SK-N-MC (cell line): ENCODE data around the gene ANXA6.

Experiments used
- DNase-seq: peaks from one replicate; pipeline ENCODE4 v3.0.0-alpha.2; 2011; ENCODE audit warnings: low read depth, low spot score
- H3K27ac ChIP-seq: fragments of 200-600 bp; sonication (generic); 2 replicates; pipeline ENCODE4 v1.5.1; 2016; ENCODE audit warnings: mixed run types
- H3K36me3 ChIP-seq: fragments of 200-600 bp; sonication (generic); 2 replicates; pipeline ENCODE4 v1.6.1; 2017; ENCODE audit warnings: antibody characterized with exemption, low read length, mixed read lengths; ENCODE audit not compliant: insufficient read depth
- H3K4me3 ChIP-seq: fragments of 200-600 bp; sonication (generic); 2 replicates; pipeline ENCODE4 v1.5.1; 2016
- H3K9ac ChIP-seq: fragments of 200-600 bp; sonication (generic); 2 replicates; pipeline ENCODE4 v1.8.0; 2017; ENCODE audit warnings: mixed run types, mixed read lengths; ENCODE audit not compliant: insufficient read length
- H3K9me3 ChIP-seq: fragments of 200-600 bp; sonication (generic); 2 replicates; pipeline ENCODE4 v1.6.1; 2017; ENCODE audit warnings: low read depth, mild to moderate bottlenecking, antibody characterized with exemption, low read length, moderate library complexity, mixed read lengths
- EZH2 ChIP-seq: fragments of 200-600 bp; sonication (generic); IDR thresholded peaks from one replicate; pipeline ENCODE4 v1.6.1; 2017; ENCODE audit warnings: antibody characterized with exemption
- FOXP2 ChIP-seq: optimal IDR thresholded peaks from 2 replicates; pipeline ENCODE3; 2011; ENCODE audit warnings: mild to moderate bottlenecking, moderate library complexity; ENCODE audit not compliant: insufficient read depth; ENCODE audit errors: extremely low read length, control extremely low read depth
- POLR2AphosphoS5 ChIP-seq: IDR thresholded peaks from 2 replicates; pipeline ENCODE4 v1.6.1; 2012; ENCODE audit warnings: mild to moderate bottlenecking, low read depth, low read length, borderline replicate concordance

The ANXA6 gene

GRCh38 chr5:151174612-151175101 is 17.1 kb upstream of the ANXA6 start:
- Histone ChIP-seq H3K9me3 (no peaks in the 10 kb centered on the region), H3K9ac (no peak overlapping the region), H3K4me3 (no peak overlapping the region), H3K27ac (no peak overlapping the region), H3K36me3 (no peaks in the 10 kb centered on the region)
- DNase-seq, result no peak
- TF ChIP-seq FOXP2, result no peak
- TF ChIP-seq POLR2AphosphoS5, result no peak
- TF ChIP-seq EZH2, result no peak

GRCh38 chr5:151173711-151174611 is 16.4 kb upstream of the ANXA6 start:
- Histone ChIP-seq H3K36me3 (no peaks in the 10 kb centered on the region), H3K4me3 (no peak overlapping the region), H3K9me3 (no peaks in the 10 kb centered on the region), H3K27ac (no peak overlapping the region), H3K9ac (no peak overlapping the region)
- TF ChIP-seq EZH2 (no peak), FOXP2 (no peak), POLR2AphosphoS5 (no peak)
- DNase-seq, result no peak

DNA sequence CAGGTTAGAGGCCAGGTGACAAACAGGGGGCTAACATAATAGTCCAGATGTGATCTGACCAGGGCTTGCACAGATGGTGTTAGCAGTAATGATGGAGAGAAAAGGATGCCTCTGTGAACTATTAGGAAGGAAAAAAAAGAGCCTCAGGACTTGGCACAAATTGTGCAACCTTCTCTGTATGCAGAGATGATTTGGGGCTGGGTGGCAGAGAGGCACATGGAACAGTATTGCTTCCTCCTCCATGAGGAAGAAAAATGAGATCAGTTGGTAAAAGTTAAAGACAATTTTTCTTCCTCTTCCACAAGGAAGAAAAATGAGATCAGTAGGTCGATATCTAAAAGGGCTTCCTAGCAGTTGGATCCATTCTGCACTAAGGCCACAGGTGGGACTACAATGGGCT is 13.9 kb upstream of the ANXA6 start:
- DNase-seq, result no peak
- no peak for TF ChIP-seq POLR2AphosphoS5
- H3K36me3 ChIP-seq, result no peaks in the 10 kb centered on the region
- no peak overlapping the region for H3K9ac ChIP-seq
- H3K27ac ChIP-seq, result no peak overlapping the region
- no peaks in the 10 kb centered on the region for H3K9me3 ChIP-seq
- no peak overlapping the region for H3K4me3 ChIP-seq

- Histone ChIP-seq H3K27ac (no peak overlapping the region), H3K36me3 (no peaks in the 10 kb centered on the region), H3K9ac (no peak overlapping the region), H3K4me3 (no peak overlapping the region), H3K9me3 (no peaks in the 10 kb centered on the region)
- TF ChIP-seq EZH2 (no peak), POLR2AphosphoS5 (no peak), FOXP2 (no peak)
- no peak for DNase-seq
These were observed 11.2 kb upstream of the ANXA6 start for GRCh38 chr5:151168602-151169344.

- Histone ChIP-seq H3K9ac (no peak overlapping the region), H3K27ac (no peak overlapping the region), H3K4me3 (no peak overlapping the region), H3K36me3 (no peaks in the 10 kb centered on the region), H3K9me3 (no peaks in the 10 kb centered on the region)
- TF ChIP-seq POLR2AphosphoS5, result no peak
- no peak for TF ChIP-seq EZH2
- no peak for TF ChIP-seq FOXP2
- DNase-seq, result no peak
These were observed 9.4 kb upstream of the ANXA6 start for GRCh38 chr5:151167022-151167421.

DNA sequence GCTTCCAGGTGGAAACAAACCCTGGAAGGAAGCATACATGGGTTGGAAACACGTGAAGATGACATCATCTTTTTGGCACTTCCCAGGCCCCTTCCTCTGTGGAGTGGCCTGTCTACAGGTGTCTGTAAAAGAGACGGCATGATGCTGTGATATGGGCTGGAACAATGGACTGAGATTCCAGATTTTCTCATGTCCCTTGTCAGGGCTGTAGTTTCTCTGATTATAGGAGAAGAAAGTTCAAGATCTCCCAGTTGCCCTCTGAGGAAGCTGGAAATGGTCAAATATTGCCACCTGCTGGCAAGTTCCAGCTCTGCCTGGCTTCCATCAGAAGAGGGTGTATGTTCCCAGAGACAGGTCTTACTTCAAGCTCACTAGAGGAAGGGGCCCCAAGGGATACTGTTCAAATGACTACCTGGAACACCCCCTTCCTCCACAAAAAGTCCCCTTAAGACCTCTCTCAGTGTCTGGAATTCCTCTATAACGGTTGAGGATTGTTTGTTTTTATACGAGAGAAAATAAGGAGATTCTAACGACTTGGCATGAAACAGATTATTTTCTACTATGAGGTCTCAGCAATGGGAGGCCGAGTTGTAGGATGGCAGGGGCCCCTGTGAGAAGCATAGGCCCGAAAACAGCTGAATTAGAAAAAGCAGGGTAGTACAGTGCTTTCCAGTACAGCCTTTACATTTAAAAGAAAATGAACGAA is 7.3 kb upstream of the ANXA6 start:
- no peak for DNase-seq
- H3K9ac ChIP-seq, result no peak overlapping the region
- no peaks in the 10 kb centered on the region for H3K9me3 ChIP-seq
- no peak overlapping the region for H3K4me3 ChIP-seq
- no peaks in the 10 kb centered on the region for H3K36me3 ChIP-seq
- no peak overlapping the region for H3K27ac ChIP-seq
- TF ChIP-seq POLR2AphosphoS5 (no peak), EZH2 (no peak), FOXP2 (no peak)

DNA sequence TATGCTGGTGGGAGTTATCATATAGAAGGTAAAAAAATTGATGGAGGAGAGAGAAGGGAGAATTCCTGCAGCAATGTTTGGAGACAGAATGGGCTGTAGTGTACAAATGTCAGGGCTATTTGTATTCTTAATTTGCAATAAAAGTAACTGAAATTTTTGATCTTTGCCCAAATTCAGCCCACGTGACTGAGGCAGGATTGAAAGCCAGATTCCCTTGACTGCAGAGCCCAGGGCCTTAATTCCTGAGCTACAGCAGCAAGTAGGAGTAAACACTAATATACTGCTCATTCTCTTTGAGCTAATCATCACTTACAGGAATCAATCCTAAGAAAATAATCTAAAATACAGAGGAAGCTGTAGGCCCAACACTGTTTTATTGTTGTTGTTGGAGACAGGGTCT is 5.2 kb upstream of the ANXA6 start:
- no peak overlapping the region for H3K27ac ChIP-seq
- H3K9ac ChIP-seq, result no peak overlapping the region
- no peaks in the 10 kb centered on the region for H3K36me3 ChIP-seq
- H3K9me3 ChIP-seq, result no peaks in the 10 kb centered on the region
- TF ChIP-seq POLR2AphosphoS5, result no peak
- TF ChIP-seq EZH2, result no peak
- TF ChIP-seq FOXP2, result no peak
- H3K4me3 ChIP-seq, result no peak overlapping the region
- DNase-seq, result no peak

GRCh38 chr5:151159649-151160373 is 2.2 kb upstream of the ANXA6 start:
- H3K9me3 ChIP-seq, result no peaks in the 10 kb centered on the region
- no peaks in the 10 kb centered on the region for H3K36me3 ChIP-seq
- no peak for DNase-seq
- TF ChIP-seq FOXP2 (no peak), POLR2AphosphoS5 (no peak), EZH2 (no peak)
- no peak overlapping the region for H3K27ac ChIP-seq
- no peak overlapping the region for H3K4me3 ChIP-seq
- no peak overlapping the region for H3K9ac ChIP-seq
